ENCODE data around the gene SGSM2.

SGSM2 gene

DNA sequence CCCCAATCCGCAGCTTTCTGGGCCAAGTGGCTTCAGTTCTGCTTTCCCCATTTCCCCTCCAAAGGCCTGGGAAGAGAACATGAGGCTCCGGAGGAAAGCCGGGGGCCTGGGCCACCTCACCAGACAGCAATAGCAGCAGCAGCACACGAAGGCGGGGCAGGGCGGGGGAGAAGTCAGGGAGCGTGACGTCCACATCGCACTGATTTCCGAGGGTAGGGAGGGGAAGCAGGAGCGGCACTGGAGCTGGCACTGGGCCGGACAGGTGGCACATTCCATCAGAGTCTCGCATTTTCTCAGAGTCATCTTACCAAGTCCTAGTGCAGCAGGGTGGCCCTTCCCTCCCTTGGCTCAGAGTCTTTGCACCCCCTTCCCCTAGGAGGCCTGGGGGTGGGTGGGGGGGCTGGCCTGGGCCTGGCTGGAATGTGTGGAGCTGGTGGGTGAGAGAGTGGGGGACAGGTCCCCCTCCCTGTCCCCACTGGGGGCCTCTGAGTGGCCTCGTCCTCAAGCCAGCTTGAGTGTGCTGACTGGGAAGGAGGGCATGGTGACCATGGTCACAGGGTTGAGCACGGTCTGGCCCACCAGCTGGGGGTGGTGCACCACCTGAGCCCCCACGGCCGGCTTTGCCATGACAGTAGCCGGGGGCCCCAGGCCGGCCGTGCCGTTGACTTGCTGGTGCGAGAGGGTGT lies 49.2 kb downstream of the SGSM2 start:
- no peaks in the 10 kb centered on the region for H3K36me3 ChIP-seq (ENCODE audit: low read length)

DNA sequence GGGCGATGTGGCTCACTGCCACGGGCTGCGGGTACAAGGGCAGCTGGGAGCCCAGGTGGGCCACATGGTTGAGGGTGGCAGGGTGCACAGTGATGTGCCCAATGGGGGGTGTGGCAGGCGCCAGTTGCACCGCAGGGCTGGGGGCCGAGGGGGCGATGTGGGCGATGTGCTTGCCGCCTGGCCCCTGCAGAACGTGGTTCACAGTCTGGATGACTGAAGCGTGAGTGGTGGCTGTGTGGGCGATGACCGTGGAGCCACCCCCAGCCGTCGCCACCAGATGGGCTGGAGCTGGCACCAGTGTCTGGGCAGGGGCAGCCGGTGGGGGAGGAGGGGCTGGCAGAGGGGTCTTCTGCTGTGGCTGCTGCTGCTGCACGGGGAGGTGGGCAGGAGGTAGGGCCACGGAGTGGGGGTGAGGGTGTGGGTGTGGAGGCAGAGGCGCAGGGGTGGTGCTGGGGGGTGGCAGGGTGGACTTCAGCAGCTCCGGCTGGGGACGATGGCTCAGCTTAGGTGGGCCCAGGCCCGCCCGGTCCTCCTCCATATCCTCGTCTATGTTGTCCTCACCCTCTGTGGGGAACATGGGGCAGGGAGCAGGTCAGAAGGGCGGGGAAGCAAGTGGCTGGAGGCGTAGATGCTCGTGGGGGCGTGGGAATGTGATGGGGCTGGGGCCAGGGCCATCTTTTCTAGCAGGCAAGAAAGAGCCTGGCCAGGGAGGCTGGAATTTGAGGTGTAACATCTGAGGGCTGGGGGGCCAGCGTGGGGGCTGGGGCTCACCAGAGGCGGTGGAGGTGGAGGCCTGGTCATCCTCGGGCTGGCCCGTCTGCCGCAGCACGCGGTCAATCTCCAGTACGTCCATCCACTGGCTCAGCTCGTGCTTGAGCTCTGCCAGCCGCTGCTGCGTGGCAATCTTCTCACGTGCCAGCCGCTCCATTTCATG lies 50.1 kb downstream of the SGSM2 start:
- H2AFZ ChIP-seq (ENCODE audit: low read depth, low read length, severe bottlenecking): no peak overlapping the region
- H3K36me3 ChIP-seq (ENCODE audit: low read length): no peaks in the 10 kb centered on the region
- H3K4me3 ChIP-seq (ENCODE audit: insufficient read depth, low read length, poor library complexity, severe bottlenecking): no peak overlapping the region
- no peak overlapping the region for H3K27ac ChIP-seq (ENCODE audit: low read depth, low read length)
- H3K79me2 ChIP-seq (ENCODE audit: insufficient read depth, low read length): peaks cover 9% of the 10 kb centered on the region; the same call in 1 of the 2 replicates
- H3K9me3 ChIP-seq (ENCODE audit: insufficient read depth, low read length): no peaks in the 10 kb centered on the region
- H4K20me1 ChIP-seq (ENCODE audit: low read depth, low read length): no peaks in the 10 kb centered on the region
- no peak overlapping the region for H3K9ac ChIP-seq (ENCODE audit: low read length)
- TF ChIP-seq EZH2phosphoT487 (conservative IDR thresholded peaks at IDR 0.05; ENCODE audit: low read length): no peak
- TF ChIP-seq, protein P1, sequence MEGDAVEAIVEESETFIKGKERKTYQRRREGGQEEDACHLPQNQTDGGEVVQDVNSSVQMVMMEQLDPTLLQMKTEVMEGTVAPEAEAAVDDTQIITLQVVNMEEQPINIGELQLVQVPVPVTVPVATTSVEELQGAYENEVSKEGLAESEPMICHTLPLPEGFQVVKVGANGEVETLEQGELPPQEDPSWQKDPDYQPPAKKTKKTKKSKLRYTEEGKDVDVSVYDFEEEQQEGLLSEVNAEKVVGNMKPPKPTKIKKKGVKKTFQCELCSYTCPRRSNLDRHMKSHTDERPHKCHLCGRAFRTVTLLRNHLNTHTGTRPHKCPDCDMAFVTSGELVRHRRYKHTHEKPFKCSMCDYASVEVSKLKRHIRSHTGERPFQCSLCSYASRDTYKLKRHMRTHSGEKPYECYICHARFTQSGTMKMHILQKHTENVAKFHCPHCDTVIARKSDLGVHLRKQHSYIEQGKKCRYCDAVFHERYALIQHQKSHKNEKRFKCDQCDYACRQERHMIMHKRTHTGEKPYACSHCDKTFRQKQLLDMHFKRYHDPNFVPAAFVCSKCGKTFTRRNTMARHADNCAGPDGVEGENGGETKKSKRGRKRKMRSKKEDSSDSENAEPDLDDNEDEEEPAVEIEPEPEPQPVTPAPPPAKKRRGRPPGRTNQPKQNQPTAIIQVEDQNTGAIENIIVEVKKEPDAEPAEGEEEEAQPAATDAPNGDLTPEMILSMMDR (IDR thresholded peaks at IDR 0.05; ENCODE audit: insufficient read depth, low read length, poor library complexity, severe bottlenecking): no peak
- H3F3A ChIP-seq (ENCODE audit: insufficient read depth): peaks cover 6% of the 10 kb centered on the region; the same call in 1 of the 2 replicates
- no peaks in the 10 kb centered on the region for H3K27me3 ChIP-seq (ENCODE audit: low read length)
- H3K9me2 ChIP-seq (replicated peaks; ENCODE audit: insufficient read depth, low read length): no peaks in the 10 kb centered on the region
- no peak overlapping the region for H3K4me2 ChIP-seq (ENCODE audit: low read depth, low read length, poor library complexity, severe bottlenecking)

More for the DNA sequence above, 49.2 kb downstream of the SGSM2 start:
- no peak overlapping the region for H3K9ac ChIP-seq (ENCODE audit: low read length)
- H4K20me1 ChIP-seq (ENCODE audit: low read depth, low read length): no peaks in the 10 kb centered on the region
- no peaks in the 10 kb centered on the region for H3K27me3 ChIP-seq (ENCODE audit: low read length)
- no peaks in the 10 kb centered on the region for H3F3A ChIP-seq (ENCODE audit: insufficient read depth)
- TF ChIP-seq EZH2phosphoT487 (conservative IDR thresholded peaks at IDR 0.05; ENCODE audit: low read length): no peak
- TF ChIP-seq, protein P1 (IDR thresholded peaks at IDR 0.05; ENCODE audit: insufficient read depth, low read length, poor library complexity, severe bottlenecking): no peak
- no peaks in the 10 kb centered on the region for H3K9me2 ChIP-seq (replicated peaks; ENCODE audit: insufficient read depth, low read length)
- peaks cover 3% of the 10 kb centered on the region; the same call in 1 of the 2 replicates for H3K79me2 ChIP-seq (ENCODE audit: insufficient read depth, low read length)
- no peaks in the 10 kb centered on the region for H3K9me3 ChIP-seq (ENCODE audit: insufficient read depth, low read length)
- no peak overlapping the region for H2AFZ ChIP-seq (ENCODE audit: low read depth, low read length, severe bottlenecking)
- no peak overlapping the region for H3K27ac ChIP-seq (ENCODE audit: low read depth, low read length)
- no peak overlapping the region for H3K4me3 ChIP-seq (ENCODE audit: insufficient read depth, low read length, poor library complexity, severe bottlenecking)
- H3K4me2 ChIP-seq (ENCODE audit: low read depth, low read length, poor library complexity, severe bottlenecking): no peak overlapping the region

DNA sequence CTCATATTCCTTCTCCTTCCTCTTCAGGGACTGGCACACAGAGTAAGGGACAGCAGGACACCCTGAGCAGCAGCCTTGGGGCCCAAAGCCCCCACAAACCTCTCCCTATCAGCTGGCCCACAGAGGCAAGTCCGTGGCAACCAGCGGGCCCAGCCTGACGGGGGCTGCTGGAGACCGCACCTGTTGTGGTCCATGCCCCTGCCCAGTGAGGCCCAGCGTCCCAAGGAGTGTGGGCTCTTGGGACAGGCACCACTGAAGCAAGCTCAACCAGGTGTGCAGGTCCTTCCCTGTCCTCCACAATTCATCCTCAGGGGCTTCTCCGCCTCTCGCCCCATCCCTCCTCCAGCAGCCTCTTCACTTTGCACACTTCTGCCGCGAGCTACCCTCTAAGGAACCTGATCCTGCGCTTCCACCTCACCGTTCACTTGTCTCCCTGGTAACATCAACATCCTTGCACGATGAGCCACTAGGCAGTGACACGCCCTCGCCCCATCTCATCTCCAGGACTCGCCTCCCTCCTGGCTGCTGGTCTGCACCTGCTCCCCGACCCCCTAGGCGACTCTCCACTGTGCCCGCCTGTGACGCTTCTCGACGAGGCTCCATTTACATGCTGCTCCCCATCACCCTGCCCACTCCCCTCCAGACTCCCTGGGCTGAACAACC lies 50.9 kb downstream of the SGSM2 start:
- H3K79me2 ChIP-seq (ENCODE audit: insufficient read depth, low read length): peaks cover 9% of the 10 kb centered on the region; the same call in 1 of the 2 replicates
- no peak overlapping the region for H3K4me2 ChIP-seq (ENCODE audit: low read depth, low read length, poor library complexity, severe bottlenecking)
- H3K9ac ChIP-seq (ENCODE audit: low read length): no peak overlapping the region
- H3K9me3 ChIP-seq (ENCODE audit: insufficient read depth, low read length): no peaks in the 10 kb centered on the region
- TF ChIP-seq, protein P1 (IDR thresholded peaks at IDR 0.05; ENCODE audit: insufficient read depth, low read length, poor library complexity, severe bottlenecking): no peak
- TF ChIP-seq EZH2phosphoT487 (conservative IDR thresholded peaks at IDR 0.05; ENCODE audit: low read length): no peak
- no peaks in the 10 kb centered on the region for H4K20me1 ChIP-seq (ENCODE audit: low read depth, low read length)
- H3K9me2 ChIP-seq (replicated peaks; ENCODE audit: insufficient read depth, low read length): no peaks in the 10 kb centered on the region
- H3F3A ChIP-seq (ENCODE audit: insufficient read depth): peaks cover 6% of the 10 kb centered on the region; the same call in 1 of the 2 replicates
- no peak overlapping the region for H2AFZ ChIP-seq (ENCODE audit: low read depth, low read length, severe bottlenecking)
- H3K27me3 ChIP-seq (ENCODE audit: low read length): no peaks in the 10 kb centered on the region
- no peak overlapping the region for H3K27ac ChIP-seq (ENCODE audit: low read depth, low read length)
- no peaks in the 10 kb centered on the region for H3K36me3 ChIP-seq (ENCODE audit: low read length)
- no peak overlapping the region for H3K4me3 ChIP-seq (ENCODE audit: insufficient read depth, low read length, poor library complexity, severe bottlenecking)
